LNCAP (cell line): ENCODE measurements around the gene PROP1.

Experiments used
- TF ChIP-seq, protein P1 (sequence below): fragments of 450-650 bp; IDR thresholded peaks from 2 replicates; pipeline ENCODE4 v1.5.1; 2017; ENCODE audit warnings: mild to moderate bottlenecking

Gene PROP1

DNA sequence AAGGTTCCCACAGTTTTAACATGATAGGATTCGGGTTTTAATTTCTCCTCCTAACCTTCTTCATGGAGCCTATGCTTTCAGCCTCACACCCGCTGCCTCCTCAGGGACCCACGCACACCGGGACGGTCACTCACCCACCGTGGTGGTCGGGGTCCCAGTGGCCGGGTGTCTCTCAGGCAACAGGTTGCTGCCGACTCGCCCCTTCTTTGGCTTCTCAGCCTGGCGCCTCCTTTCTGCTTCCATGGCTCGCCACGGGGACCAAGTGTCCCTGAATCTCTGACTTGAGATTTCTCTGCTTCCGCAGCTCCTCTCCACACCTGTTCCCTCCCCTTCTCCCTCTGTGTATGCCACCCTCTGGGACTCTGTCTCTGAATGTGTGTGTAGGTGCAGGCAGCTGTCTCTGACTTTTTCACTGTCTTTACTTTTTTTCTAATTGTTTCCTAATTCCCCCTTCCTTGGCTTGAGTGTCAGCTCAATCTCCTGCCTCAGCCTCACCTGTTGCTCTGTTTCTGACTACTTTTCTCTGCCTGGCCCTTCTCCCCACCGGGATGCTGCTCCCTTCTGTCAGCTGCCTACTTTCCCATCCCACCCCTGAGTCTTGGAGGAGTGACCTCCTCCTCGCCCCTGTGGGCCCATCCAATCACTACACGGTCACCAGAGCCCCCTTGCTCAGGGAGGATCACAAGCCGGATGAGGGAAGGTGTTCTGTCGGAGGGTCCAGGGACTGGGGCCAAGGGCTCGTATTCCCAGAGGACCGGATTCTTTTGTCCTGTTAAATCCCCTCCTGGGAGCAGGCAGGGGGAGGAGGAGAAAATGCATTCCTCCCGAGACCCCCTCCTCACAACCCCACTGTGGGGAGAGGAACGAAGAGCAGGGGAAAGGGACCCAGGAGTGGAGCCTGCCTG lies at the start of gene PROP1:
Gene PROP1, minus strand, starts transcription at position 552 of the 905 bp plus-strand sequence. Its CDS starts 309 bp downstream, at position 243.
- TF ChIP-seq, protein P1, sequence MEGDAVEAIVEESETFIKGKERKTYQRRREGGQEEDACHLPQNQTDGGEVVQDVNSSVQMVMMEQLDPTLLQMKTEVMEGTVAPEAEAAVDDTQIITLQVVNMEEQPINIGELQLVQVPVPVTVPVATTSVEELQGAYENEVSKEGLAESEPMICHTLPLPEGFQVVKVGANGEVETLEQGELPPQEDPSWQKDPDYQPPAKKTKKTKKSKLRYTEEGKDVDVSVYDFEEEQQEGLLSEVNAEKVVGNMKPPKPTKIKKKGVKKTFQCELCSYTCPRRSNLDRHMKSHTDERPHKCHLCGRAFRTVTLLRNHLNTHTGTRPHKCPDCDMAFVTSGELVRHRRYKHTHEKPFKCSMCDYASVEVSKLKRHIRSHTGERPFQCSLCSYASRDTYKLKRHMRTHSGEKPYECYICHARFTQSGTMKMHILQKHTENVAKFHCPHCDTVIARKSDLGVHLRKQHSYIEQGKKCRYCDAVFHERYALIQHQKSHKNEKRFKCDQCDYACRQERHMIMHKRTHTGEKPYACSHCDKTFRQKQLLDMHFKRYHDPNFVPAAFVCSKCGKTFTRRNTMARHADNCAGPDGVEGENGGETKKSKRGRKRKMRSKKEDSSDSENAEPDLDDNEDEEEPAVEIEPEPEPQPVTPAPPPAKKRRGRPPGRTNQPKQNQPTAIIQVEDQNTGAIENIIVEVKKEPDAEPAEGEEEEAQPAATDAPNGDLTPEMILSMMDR, result no peak

DNA sequence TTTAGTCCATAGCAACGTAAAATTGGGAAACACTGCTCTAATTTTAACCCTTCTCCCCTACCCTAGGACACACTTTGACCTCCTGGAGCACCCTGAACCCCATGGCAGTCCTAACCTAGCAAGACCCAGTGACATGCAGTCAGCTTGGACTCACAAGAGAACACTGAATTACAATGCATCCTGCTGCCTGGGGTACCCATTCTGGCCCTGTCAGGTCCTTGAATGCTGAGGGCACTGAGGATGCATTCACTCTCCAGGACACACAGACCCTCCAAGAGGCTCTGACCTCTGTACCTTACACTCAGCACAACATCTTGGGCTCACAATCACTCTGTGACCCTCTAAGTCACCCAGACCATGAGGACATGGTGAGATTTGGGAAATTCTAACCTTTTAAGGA lies 1.8 kb upstream of the PROP1 start:
- TF ChIP-seq, protein P1, result no peak

DNA sequence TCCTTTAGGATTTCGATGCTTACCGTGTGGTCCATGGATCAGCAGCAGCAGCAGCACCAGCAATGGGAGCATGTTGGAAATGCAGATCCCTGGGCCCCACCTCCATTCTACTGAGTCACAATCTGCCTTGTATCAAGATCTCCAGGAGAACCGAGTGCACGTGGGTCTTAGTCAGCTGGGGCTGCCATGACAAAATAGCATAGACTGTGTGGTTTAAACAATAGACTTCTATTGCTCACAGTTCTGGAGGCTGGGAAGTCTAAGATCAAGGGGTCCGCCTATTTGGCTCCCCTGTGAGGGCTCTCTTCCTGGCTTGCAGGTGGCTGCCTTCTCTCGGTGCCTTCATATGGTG lies 1.3 kb upstream of the PROP1 start:
- TF ChIP-seq, protein P1, result no peak

DNA sequence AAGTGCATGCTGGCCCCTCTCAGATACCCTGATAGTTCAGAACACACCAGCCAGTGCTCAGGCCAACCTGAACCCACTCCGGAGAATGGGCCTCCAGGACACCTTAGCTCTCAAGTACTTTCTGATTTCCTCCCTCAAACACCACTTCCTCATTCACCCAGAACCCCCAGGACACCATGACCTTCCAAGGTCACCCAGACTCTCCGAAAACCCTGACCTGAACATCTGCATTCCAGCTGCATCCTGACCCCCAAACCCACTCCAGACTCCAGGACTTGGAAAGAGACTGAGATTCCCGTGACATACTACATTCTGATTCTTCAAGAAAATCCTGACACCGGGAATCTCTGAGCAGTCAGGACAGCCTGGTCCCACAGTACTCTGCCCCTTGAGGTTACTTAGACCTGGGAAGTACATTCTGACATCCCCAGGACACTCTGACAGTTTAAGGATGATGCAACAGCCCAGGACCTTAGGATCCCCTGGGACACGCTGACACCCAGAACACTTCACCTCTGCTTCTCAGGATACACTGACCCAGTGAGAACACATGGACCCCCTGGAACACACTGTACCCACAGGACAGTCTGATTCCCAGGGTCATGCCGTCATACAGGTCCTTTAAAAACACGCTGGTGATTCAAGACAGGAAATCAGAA lies 747 bp upstream of the PROP1 start:
- TF ChIP-seq, protein P1, result no peak

DNA sequence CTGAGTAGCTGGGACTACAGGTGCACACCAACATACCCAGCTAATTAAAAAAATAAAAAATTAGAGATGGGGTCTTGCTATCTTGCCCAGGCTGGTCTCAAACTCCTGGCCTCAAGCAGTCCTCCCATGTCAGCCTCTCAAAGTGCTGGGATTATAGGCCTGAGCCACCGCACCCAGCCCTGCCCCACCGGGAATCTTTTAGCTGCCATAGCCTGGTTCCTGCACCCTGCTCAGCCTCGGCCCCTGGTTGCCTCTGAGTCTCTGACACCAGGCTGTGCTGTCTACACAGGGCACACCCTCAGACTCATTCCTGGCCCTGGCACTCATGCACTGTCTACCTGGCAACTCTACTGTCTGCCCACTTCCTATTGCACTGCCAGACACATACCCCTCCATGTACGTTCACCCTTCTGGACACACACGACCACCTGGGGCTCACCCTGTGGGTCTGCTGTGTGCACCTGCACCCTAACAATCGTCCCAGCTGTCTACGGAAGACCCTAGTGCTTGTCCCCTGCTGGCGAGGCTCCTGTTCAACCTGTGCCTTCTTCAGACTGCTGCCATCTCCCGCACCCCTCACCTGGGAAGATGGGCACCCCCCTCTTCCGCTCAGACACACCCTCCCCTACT lies 1.4 kb downstream of the PROP1 start:
- TF ChIP-seq, protein P1, result no peak

DNA sequence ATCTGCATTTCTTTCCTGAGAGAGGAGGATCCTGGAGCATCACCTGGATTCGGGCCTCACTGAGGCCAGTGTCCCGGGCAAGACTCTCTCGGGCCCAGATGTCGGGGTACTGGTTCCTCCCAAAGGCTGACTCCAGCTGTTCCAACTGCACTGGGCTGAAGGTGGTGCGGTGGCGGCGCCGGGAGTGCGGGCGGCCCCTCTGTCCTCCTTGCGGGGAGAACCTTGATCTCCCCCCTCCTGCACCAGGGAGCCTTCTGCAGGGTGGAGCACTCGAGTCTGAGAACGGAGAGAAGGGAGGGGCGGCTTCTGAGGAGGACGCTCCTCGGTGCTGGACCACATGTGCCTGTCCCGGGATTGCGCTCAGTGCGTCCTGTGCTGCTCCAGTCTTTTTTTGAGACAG lies 2.0 kb downstream of the PROP1 start:
- TF ChIP-seq, protein P1, result no peak

DNA sequence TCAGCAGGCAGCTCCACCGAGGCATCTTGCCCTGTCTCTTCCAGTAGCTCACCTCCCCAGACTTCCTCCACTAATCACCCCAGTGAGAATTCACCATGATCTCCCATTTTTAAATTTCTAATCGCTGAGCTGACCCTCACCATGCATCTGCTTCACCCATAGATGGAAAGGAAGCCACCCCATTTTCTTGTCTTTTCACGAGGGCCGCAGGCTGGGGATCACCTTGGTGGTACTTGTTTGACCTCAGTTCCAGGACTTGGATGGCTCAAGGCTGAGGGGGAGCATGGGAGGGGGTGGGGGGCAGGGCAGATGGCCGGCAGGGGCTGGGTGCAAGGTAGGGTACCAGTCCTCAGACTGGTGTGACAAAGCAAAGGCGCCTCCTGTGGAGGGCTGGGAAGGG lies 3.6 kb downstream of the PROP1 start:
- TF ChIP-seq, protein P1, result no peak
